ENCODE data around the gene MVD.

DNA sequence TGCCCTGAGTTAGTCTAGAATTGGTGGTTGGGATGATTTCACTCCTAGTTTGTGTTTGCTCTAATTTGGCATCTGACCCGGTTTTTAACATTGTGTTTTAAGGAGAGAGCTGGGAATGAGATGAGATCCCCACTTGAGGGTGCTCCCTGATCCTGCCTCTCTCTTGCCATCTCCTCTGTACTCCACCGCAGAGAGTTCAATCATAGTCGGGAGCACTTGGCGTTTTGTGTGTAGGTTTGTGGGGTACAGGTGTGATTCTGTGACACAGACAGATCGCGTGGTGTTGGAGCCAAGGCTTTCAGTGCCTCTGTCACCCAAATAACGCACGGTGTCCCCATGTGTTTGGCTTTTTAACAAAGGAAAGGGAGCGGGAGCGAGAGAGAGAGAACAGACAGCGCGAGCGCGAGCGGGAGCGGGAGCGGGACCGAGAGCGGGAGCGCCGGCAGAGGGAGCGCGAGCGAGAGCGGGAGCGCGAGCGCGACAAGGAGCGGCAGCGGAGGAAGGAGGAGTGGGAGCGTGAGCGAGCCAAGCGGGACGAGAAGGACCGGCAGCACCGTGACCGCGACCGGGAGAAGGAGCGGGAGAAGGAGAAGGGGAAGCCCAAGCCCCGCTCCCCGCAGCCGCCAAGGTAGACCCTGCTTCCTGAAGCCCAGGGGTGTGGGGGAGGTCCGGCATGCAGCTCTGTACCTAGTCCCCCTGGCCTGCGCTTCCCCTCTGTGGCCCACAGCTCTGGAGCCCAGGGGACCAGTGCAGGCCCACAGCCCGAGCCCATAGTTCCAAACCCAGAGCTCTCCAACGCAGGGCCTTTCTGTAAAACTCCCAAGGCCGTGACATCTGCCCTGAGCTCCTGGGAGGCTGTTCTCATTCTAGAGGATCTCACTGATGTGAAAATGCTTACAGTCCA lies 51.7 kb downstream of the MVD start:
- TF ChIP-seq ZNF274 (IDR thresholded peaks at IDR 0.05; ENCODE audit: insufficient read depth, insufficient read length) (no peak), RAD51 (IDR thresholded peaks at IDR 0.05) (no peak), FOXK2 (IDR thresholded peaks at IDR 0.05) (no peak), KLF5 (IDR thresholded peaks at IDR 0.05; ENCODE audit: partially characterized antibody) (no peak), EZH2 (IDR thresholded peaks at IDR 0.05; ENCODE audit: borderline replicate concordance, control insufficient read depth, low read depth, low read length) (no peak), EP300 (IDR thresholded peaks at IDR 0.05; ENCODE audit: borderline replicate concordance in 1 of 2, control insufficient read depth in 1 of 2, low read depth in 2 of 2, low read length in 2 of 2) (no peak), POLR2AphosphoS5 (IDR thresholded peaks at IDR 0.05; ENCODE audit: low read length) (no peak), CREM (IDR thresholded peaks at IDR 0.05; ENCODE audit: low read depth) (no peak), CEBPB (IDR thresholded peaks at IDR 0.05; ENCODE audit: borderline replicate concordance in 1 of 2, low read depth in 2 of 2, low read length in 2 of 2) (no peak), CHD2 (IDR thresholded peaks at IDR 0.05; ENCODE audit: borderline replicate concordance, low read depth, low read length) (no peak)
- TF ChIP-seq, protein P1, sequence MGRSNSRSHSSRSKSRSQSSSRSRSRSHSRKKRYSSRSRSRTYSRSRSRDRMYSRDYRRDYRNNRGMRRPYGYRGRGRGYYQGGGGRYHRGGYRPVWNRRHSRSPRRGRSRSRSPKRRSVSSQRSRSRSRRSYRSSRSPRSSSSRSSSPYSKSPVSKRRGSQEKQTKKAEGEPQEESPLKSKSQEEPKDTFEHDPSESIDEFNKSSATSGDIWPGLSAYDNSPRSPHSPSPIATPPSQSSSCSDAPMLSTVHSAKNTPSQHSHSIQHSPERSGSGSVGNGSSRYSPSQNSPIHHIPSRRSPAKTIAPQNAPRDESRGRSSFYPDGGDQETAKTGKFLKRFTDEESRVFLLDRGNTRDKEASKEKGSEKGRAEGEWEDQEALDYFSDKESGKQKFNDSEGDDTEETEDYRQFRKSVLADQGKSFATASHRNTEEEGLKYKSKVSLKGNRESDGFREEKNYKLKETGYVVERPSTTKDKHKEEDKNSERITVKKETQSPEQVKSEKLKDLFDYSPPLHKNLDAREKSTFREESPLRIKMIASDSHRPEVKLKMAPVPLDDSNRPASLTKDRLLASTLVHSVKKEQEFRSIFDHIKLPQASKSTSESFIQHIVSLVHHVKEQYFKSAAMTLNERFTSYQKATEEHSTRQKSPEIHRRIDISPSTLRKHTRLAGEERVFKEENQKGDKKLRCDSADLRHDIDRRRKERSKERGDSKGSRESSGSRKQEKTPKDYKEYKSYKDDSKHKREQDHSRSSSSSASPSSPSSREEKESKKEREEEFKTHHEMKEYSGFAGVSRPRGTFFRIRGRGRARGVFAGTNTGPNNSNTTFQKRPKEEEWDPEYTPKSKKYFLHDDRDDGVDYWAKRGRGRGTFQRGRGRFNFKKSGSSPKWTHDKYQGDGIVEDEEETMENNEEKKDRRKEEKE (IDR thresholded peaks at IDR 0.05): no peak
- TF ChIP-seq, protein P2, sequence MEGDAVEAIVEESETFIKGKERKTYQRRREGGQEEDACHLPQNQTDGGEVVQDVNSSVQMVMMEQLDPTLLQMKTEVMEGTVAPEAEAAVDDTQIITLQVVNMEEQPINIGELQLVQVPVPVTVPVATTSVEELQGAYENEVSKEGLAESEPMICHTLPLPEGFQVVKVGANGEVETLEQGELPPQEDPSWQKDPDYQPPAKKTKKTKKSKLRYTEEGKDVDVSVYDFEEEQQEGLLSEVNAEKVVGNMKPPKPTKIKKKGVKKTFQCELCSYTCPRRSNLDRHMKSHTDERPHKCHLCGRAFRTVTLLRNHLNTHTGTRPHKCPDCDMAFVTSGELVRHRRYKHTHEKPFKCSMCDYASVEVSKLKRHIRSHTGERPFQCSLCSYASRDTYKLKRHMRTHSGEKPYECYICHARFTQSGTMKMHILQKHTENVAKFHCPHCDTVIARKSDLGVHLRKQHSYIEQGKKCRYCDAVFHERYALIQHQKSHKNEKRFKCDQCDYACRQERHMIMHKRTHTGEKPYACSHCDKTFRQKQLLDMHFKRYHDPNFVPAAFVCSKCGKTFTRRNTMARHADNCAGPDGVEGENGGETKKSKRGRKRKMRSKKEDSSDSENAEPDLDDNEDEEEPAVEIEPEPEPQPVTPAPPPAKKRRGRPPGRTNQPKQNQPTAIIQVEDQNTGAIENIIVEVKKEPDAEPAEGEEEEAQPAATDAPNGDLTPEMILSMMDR (IDR thresholded peaks at IDR 0.05 in 2 of 3, conservative IDR thresholded peaks at IDR 0.05 in 1 of 3; ENCODE audit: control insufficient read depth in 2 of 3, extremely low read depth in 1 of 3, insufficient read depth in 1 of 3, low read depth in 3 of 3, low read length in 3 of 3): no peak
- TF ChIP-seq, protein P3, sequence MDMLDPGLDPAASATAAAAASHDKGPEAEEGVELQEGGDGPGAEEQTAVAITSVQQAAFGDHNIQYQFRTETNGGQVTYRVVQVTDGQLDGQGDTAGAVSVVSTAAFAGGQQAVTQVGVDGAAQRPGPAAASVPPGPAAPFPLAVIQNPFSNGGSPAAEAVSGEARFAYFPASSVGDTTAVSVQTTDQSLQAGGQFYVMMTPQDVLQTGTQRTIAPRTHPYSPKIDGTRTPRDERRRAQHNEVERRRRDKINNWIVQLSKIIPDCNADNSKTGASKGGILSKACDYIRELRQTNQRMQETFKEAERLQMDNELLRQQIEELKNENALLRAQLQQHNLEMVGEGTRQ (IDR thresholded peaks at IDR 0.05; ENCODE audit: borderline replicate concordance, low read depth, low read length): no peak

All from GM12878 (cell line).